Prostate gland (tissue), 2 donors: ENCODE measurements around the gene SUMF1.

Experiments
- POLR2AphosphoS5 ChIP-seq: sonication (generic); formaldehyde crosslinking; IDR thresholded peaks from one replicate; pipeline ENCODE4 v1.6.1; 2017; ENCODE audit warnings: antibody characterized with exemption
- TF ChIP-seq, protein P1 (sequence below), 4 experiments: fragments of 200-600 bp in 2 of 4; fragments of 450-650 bp in 2 of 4; sonication (generic) in 2 of 4; IDR thresholded peaks; 1 replicate in 3 of 4; 2 replicates in 1 of 4; pipeline ENCODE4 v1.5.1; 2016 to 2019; ENCODE audit warnings: antibody characterized with exemption in 4 of 4, mild to moderate bottlenecking in 2 of 4, moderate library complexity in 2 of 4

DNA sequence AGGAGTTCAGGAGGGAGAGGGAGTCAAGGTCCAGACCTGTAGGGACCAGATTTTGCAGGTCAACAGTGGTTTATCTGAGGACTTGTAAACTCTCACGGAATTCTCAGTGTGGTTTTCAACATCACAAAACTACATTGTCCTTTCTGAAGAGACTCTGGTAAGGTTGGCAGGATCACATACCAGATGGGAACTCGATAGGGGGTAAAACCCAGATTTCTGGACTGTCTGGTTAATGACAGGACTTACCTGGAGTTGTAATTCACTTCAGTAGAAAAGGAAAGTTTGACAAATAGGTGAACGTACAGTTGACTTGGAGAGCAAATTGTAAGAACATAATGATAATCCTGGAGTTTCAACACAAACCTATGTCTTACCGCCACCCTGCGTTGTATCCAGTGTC lies 31.4 kb upstream of the SUMF1 start:
- TF ChIP-seq, protein P1, sequence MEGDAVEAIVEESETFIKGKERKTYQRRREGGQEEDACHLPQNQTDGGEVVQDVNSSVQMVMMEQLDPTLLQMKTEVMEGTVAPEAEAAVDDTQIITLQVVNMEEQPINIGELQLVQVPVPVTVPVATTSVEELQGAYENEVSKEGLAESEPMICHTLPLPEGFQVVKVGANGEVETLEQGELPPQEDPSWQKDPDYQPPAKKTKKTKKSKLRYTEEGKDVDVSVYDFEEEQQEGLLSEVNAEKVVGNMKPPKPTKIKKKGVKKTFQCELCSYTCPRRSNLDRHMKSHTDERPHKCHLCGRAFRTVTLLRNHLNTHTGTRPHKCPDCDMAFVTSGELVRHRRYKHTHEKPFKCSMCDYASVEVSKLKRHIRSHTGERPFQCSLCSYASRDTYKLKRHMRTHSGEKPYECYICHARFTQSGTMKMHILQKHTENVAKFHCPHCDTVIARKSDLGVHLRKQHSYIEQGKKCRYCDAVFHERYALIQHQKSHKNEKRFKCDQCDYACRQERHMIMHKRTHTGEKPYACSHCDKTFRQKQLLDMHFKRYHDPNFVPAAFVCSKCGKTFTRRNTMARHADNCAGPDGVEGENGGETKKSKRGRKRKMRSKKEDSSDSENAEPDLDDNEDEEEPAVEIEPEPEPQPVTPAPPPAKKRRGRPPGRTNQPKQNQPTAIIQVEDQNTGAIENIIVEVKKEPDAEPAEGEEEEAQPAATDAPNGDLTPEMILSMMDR (IDR thresholded peaks at IDR 0.05), result no peak
- TF ChIP-seq POLR2AphosphoS5, result no peak
